SK-N-SH (cell line): ENCODE results near the gene MRPL24. TPM values are rescaled to one million over a fixed set of nuclear protein-coding genes. Genes with fewer than 3 reads are reported as not detected.
A peak's percentile ranks its signal among the peaks of the same experiment; 100 is the strongest.

Experiments used
- CTCF ChIA-PET: fragments of 300-600, 350-600 bp; formaldehyde crosslinking; extraction: SDS; loops from one replicate; lab custom pipeline; 2021; lab: Yijun Ruan, JAX
- POLR2A ChIA-PET: fragments of 350-600 bp; sonication (Branson Sonifier 250); formaldehyde crosslinking; extraction: SDS; loops from one replicate; lab custom pipeline; 2020; ENCODE audit warnings: antibody characterized with exemption, inconsistent platforms; lab: Yijun Ruan, JAX
- DNase-seq: peaks from one replicate; pipeline ENCODE4 v3.0.0; 2012
- H2AFZ ChIP-seq: fragments of 200-600 bp; sonication (generic); 2 replicates; pipeline ENCODE4 v1.8.1; 2016; ENCODE audit warnings: antibody characterized with exemption, mild to moderate bottlenecking, low read depth
- H3F3A ChIP-seq: fragments of 200-600 bp; sonication (generic); replicated peaks from 2 replicates; pipeline ENCODE3; 2016; ENCODE audit warnings: antibody characterized with exemption, mild to moderate bottlenecking; ENCODE audit not compliant: insufficient read depth
- H3K27ac ChIP-seq, 2 experiments: fragments of 200-500 bp in 1 of 2; fragments of 200-600 bp in 1 of 2; sonication (Bioruptor generic) in 1 of 2; sonication (generic), shearing (Covaris generic) in 1 of 2; 2 replicates each; pipeline versions ENCODE4 v1.5.1 to v1.6.1; 2014 to 2016; ENCODE audit warnings: low read depth in 2 of 2, inconsistent platforms in 1 of 2, low read length in 1 of 2, mild to moderate bottlenecking in 1 of 2, mixed read lengths in 1 of 2
- H3K27me3 ChIP-seq: fragments of 200-600 bp; sonication (generic), shearing (Covaris generic); 2 replicates; pipeline ENCODE4 v1.6.1; 2016; ENCODE audit warnings: mixed run types; ENCODE audit not compliant: insufficient read depth
- H3K36me3 ChIP-seq, 2 experiments: fragments of 200-500 bp in 1 of 2; fragments of 200-600 bp in 1 of 2; sonication (Bioruptor generic) in 1 of 2; sonication (generic) in 1 of 2; replicated peaks in 1 of 2; 2 replicates each; pipeline versions ENCODE3 to v1.5.1; 2014 to 2016; ENCODE audit warnings: low read length in 1 of 2, mild to moderate bottlenecking in 1 of 2; ENCODE audit not compliant: insufficient read depth in 2 of 2, control insufficient read depth in 1 of 2
- H3K4me1 ChIP-seq, 2 experiments: fragments of 200-500 bp in 1 of 2; fragments of 200-600 bp in 1 of 2; sonication (Bioruptor generic) in 1 of 2; sonication (generic), shearing (Covaris generic) in 1 of 2; 2 replicates each; pipeline versions ENCODE4 v1.5.1 to v1.6.1; 2014 to 2016; ENCODE audit warnings: low read depth in 1 of 2, low read length in 1 of 2, mixed run types in 1 of 2; ENCODE audit not compliant: insufficient read depth in 2 of 2, control insufficient read depth in 1 of 2
- H3K4me2 ChIP-seq: fragments of 200-600 bp; sonication (generic), shearing (Covaris generic); 2 replicates; pipeline ENCODE4 v1.6.1; 2017; ENCODE audit warnings: mixed run types
- H3K4me3 ChIP-seq, 2 experiments: fragments of 200-500 bp in 1 of 2; fragments of 200-600 bp in 1 of 2; sonication (Bioruptor generic) in 1 of 2; sonication (generic), shearing (Covaris generic) in 1 of 2; 2 replicates each; pipeline versions ENCODE4 v1.5.1 to v1.8.1; 2014 to 2016; ENCODE audit warnings: low read depth in 2 of 2, inconsistent platforms in 1 of 2, low read length in 1 of 2, mild to moderate bottlenecking in 1 of 2, mixed read lengths in 1 of 2, moderate library complexity in 1 of 2
- H3K79me2 ChIP-seq: fragments of 200-600 bp; sonication (generic); 2 replicates; pipeline ENCODE4 v1.8.1; 2017; ENCODE audit warnings: mild to moderate bottlenecking; ENCODE audit not compliant: insufficient read depth
- H3K9ac ChIP-seq: fragments of 200-600 bp; sonication (generic); 2 replicates; pipeline ENCODE4 v1.6.1; 2017; ENCODE audit warnings: mixed run types
- H3K9me2 ChIP-seq: fragments of 200-600 bp; sonication (generic); 2 replicates; pipeline ENCODE4 v1.6.1; 2017; ENCODE audit warnings: mixed run types
- H3K9me3 ChIP-seq: fragments of 200-600 bp; sonication (generic); 2 replicates; pipeline ENCODE4 v1.6.1; 2017; ENCODE audit warnings: mixed run types, mild to moderate bottlenecking, moderate library complexity
- H4K20me1 ChIP-seq: fragments of 200-600 bp; sonication (generic); 2 replicates; pipeline ENCODE4 v1.6.1; 2017; ENCODE audit warnings: mild to moderate bottlenecking, mixed run types; ENCODE audit not compliant: insufficient read depth
- ELF1 ChIP-seq: IDR thresholded peaks from 2 replicates; pipeline ENCODE4 v1.4.0; 2012
- EP300 ChIP-seq, 2 experiments: IDR thresholded peaks; 2 replicates each; pipeline versions ENCODE4 v1.4.0 to v1.6.1; 2012; ENCODE audit warnings: borderline replicate concordance in 1 of 2, low read depth in 1 of 2, low read length in 1 of 2
- EZH2phosphoT487 ChIP-seq: fragments of 200-600 bp; sonication (generic); IDR thresholded peaks from 2 replicates; pipeline ENCODE4 v1.6.1; 2017; ENCODE audit warnings: low read depth, mixed run types, mild to moderate bottlenecking, antibody characterized with exemption, moderate library complexity, borderline replicate concordance
- FOSL2 ChIP-seq: IDR thresholded peaks from 2 replicates; pipeline ENCODE4 v1.4.0; 2012; ENCODE audit warnings: low read depth, mild to moderate bottlenecking, moderate library complexity, borderline replicate concordance
- GATA2 ChIP-seq: sonication (generic); formaldehyde crosslinking; IDR thresholded peaks from 2 replicates; pipeline ENCODE4 v1.5.0; 2020; ENCODE audit warnings: mild to moderate bottlenecking, missing genetic modification reagents
- MXI1 ChIP-seq: IDR thresholded peaks from 2 replicates; pipeline ENCODE4 v1.6.1; 2012; ENCODE audit warnings: mild to moderate bottlenecking, low read depth, low read length, improper control_type of control experiment
- NRF1 ChIP-seq: IDR thresholded peaks from 2 replicates; pipeline ENCODE4 v1.6.1; 2012; ENCODE audit warnings: low read depth, mild to moderate bottlenecking, low read length
- RAD21 ChIP-seq: IDR thresholded peaks from 2 replicates; pipeline ENCODE4 v1.6.1; 2012; ENCODE audit warnings: mild to moderate bottlenecking, low read length
- RFX5 ChIP-seq: IDR thresholded peaks from 2 replicates; pipeline ENCODE4 v1.6.1; 2012; ENCODE audit warnings: mild to moderate bottlenecking, improper control_type of control experiment, low read length
- SIN3A ChIP-seq: IDR thresholded peaks from 2 replicates; pipeline ENCODE4 v1.6.1; 2012; ENCODE audit warnings: low read depth, mild to moderate bottlenecking, low read length, moderate library complexity, borderline replicate concordance
- YY1 ChIP-seq: IDR thresholded peaks from 2 replicates; pipeline ENCODE4 v1.4.0; 2012; ENCODE audit warnings: low read depth, mild to moderate bottlenecking
- WGBS: methylation state at CpG from one replicate; pipeline ENCODE4 v1.1.6; 2017; ENCODE audit warnings: low lambda C conversion rate; 5-methylcytosine and 5-hydroxymethylcytosine counted together
- polyA plus RNA-seq, 3 experiments: library from polyadenylated mRNA; depleted of rRNA; stranded (reverse); fragments of >200 nt; gene quantifications; 2 replicates each; pipeline ENCODE4 v1.2.3, GENCODE V29; 2012
- TF ChIP-seq, protein P1 (sequence below): fragments of 150-350 bp; IDR thresholded peaks from 2 replicates; pipeline ENCODE4 v1.6.1; 2017; ENCODE audit warnings: antibody characterized with exemption, low read length, low read depth, borderline replicate concordance
- TF ChIP-seq, protein P2 (sequence below): fragments of 150-350 bp; IDR thresholded peaks from 2 replicates; pipeline ENCODE4 v1.6.1; 2016; ENCODE audit warnings: mild to moderate bottlenecking, low read depth, low read length
- TF ChIP-seq, protein P3 (sequence below): IDR thresholded peaks from 2 replicates; pipeline ENCODE4 v1.4.0; 2012; ENCODE audit warnings: low read depth

The MRPL24 gene
- polyA plus RNA-seq, 1 of the 3 experiments (the other 2 are of a cell fraction) = 149 TPM

DNA sequence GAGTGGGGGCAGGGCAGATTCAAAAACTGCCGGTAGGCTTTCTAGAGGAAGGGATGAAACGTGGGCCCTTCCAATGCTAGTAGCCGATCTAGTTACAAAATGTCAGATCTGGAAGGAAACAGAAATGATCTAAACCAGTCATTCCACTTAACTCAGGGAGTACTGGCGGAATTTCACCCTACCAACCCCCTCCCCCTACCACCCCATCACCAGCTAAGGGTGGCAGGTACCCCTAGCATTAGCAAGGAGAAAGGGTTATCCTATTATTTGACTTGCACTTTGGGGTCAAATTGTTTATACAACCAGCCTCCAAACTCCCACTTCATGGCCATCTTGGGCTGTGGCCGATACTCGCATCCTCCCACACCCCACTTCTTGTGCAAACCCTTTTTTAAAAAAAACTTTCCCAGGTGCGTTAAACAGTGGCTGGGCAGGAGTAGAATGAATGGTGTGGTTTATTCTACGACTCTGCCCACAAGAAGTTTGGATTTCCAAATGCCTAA lies 644 bp upstream of the MRPL24 start:
- no peak for DNase-seq
- no peaks in the 10 kb centered on the region for H3K9me2 ChIP-seq
- no peaks in the 10 kb centered on the region for H4K20me1 ChIP-seq
- peak overlapping the region; percentile 82 to 90 for H3K27ac ChIP-seq
- no peaks in the 10 kb centered on the region for H3K27me3 ChIP-seq
- peak overlapping the region; percentile 13; the same call in 1 of the 2 replicates for H3K9ac ChIP-seq
- peaks cover 14 to 19% of the 10 kb centered on the region in 2 experiments for H3K4me1 ChIP-seq
- peak; percentile 12; the same call in 1 of the 2 replicates for TF ChIP-seq YY1
- no peak for TF ChIP-seq EP300 (IDR thresholded peaks at IDR 0.05; ENCODE audit: borderline replicate concordance in 1 of 2, low read depth in 1 of 2, low read length in 1 of 2)
- TF ChIP-seq, all 33 proteins: peak for 1
- ChIA-PET CTCF (interaction anchor here (0.6 to 8.6 kb wide), 14 partner anchors 10 to 186 kb away, joined by 3 to 42 read pairs (median 4); partner anchors contain the start of genes HDGF, ISG20L2, METTL25B and NTRK1), POLR2A (interaction anchor here (0.6 to 1.8 kb wide), 15 partner anchors 9 to 183 kb away, joined by 3 to 27 read pairs (median 4); partner anchors contain the start of genes HDGF, ISG20L2, METTL25B and NTRK1)
- peak overlapping the region; percentile 57 for H2AFZ ChIP-seq
- peaks cover 32% of the 10 kb centered on the region for H3F3A ChIP-seq
- H3K4me3 ChIP-seq = peak overlapping the region in 1 of 2 experiments; percentile 17; a peak in 1 of 4 replicates
- H3K79me2 ChIP-seq = peaks cover 49% of the 10 kb centered on the region
- H3K4me2 ChIP-seq = peak overlapping the region; percentile 71
- H3K36me3 ChIP-seq = peaks cover 26 to 67% of the 10 kb centered on the region in 2 experiments
- WGBS = 63% methylated on average over 8 of the region's 8 CpGs
- no peaks in the 10 kb centered on the region for H3K9me3 ChIP-seq

DNA sequence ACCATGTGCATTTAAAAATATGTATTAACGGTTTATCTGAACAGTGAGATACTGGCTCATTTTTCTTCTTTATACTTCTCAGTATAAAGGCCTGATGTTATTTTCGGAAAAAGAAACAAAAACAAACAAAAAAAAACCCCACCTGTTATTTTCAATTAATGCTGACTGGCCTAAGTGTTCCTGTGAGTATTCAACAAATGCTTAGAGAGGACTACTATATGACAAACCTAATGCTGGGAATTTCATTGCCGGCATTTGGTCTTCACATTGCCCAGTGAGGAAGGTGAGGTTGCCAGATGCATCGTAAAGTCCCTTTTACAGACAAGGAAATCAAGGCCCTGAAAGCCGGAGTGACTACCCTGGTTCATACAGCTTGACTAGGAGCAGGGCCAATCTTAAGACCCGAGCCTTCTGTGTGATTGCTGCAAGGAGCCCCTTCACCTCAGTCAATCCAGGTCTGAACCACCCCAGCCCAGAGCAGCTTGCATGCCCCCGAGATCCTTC lies 599 bp downstream of the MRPL24 start:
- 16% methylated on average over 7 of the region's 7 CpGs for WGBS
- TF ChIP-seq, protein P1, sequence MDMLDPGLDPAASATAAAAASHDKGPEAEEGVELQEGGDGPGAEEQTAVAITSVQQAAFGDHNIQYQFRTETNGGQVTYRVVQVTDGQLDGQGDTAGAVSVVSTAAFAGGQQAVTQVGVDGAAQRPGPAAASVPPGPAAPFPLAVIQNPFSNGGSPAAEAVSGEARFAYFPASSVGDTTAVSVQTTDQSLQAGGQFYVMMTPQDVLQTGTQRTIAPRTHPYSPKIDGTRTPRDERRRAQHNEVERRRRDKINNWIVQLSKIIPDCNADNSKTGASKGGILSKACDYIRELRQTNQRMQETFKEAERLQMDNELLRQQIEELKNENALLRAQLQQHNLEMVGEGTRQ = no peak
- H3K4me1 ChIP-seq = peaks cover 5 to 7% of the 10 kb centered on the region in 2 experiments; a peak in 3 of 4 replicates
- H3F3A ChIP-seq = peaks cover 23% of the 10 kb centered on the region
- H3K79me2 ChIP-seq = peaks cover 36% of the 10 kb centered on the region
- no peaks in the 10 kb centered on the region for H3K27me3 ChIP-seq
- no peaks in the 10 kb centered on the region for H3K9me3 ChIP-seq
- POLR2A ChIA-PET = interaction anchor here (0.9 to 1.8 kb wide), 7 partner anchors 11 to 184 kb away, joined by 3 to 27 read pairs (median 15); partner anchors contain the start of genes HDGF, ISG20L2, METTL25B and NTRK1
- peak overlapping the region; percentile 82 to 92; a peak in 3 of 4 replicates for H3K27ac ChIP-seq
- peak overlapping the region; percentile 72 for H3K4me2 ChIP-seq
- DNase-seq = no peak
- H3K9ac ChIP-seq = peak overlapping the region; percentile 78
- CTCF ChIA-PET = interaction anchor here (0.7 to 8.6 kb wide), 12 partner anchors 11 to 188 kb away, joined by 3 to 42 read pairs (median 4); partner anchors contain the start of genes HDGF, ISG20L2, METTL25B and NTRK1
- peak overlapping the region; percentile 83 to 94 for H3K4me3 ChIP-seq
- peaks cover 21 to 65% of the 10 kb centered on the region in 2 experiments for H3K36me3 ChIP-seq
- H4K20me1 ChIP-seq = no peaks in the 10 kb centered on the region
- no peaks in the 10 kb centered on the region for H3K9me2 ChIP-seq
- no peak overlapping the region for H2AFZ ChIP-seq

DNA sequence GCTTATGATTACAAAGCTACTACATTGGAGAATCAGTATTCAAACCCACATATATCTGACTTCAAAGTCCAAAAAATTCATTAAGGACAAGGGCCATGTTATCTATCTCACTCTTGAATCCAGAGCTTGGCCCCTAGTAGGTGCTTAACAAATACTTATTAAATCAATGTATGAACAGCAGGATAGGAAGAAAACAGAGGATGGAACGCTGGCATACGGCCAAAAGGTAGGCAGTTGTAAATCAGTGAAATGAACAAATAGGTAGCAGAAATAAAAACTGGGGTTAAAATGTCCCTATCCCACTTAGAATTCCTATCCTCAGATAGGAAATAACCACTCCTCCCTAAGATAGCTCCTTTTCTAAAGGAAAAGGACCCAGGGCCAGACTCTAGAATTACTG lies 2.0 kb downstream of the MRPL24 start:
- H3K9ac ChIP-seq = no peak overlapping the region
- H3K9me3 ChIP-seq = no peaks in the 10 kb centered on the region
- ChIA-PET POLR2A (no interaction called here), CTCF (interaction anchor here (0.7 to 8.6 kb wide), 6 partner anchors 10 to 189 kb away, joined by 3 to 42 read pairs (median 4); partner anchors contain the start of genes HDGF and ISG20L2)
- no peak overlapping the region for H3K4me3 ChIP-seq
- no peak overlapping the region for H2AFZ ChIP-seq
- WGBS = 95% methylated on average over 2 of the region's 2 CpGs
- no peak overlapping the region for H3K27ac ChIP-seq
- H4K20me1 ChIP-seq = no peaks in the 10 kb centered on the region
- peaks cover 14 to 57% of the 10 kb centered on the region in 2 experiments for H3K36me3 ChIP-seq
- no peaks in the 10 kb centered on the region for H3K27me3 ChIP-seq
- H3K79me2 ChIP-seq = peaks cover 28% of the 10 kb centered on the region
- peaks cover 22% of the 10 kb centered on the region for H3F3A ChIP-seq
- no peaks in the 10 kb centered on the region for H3K9me2 ChIP-seq
- peaks cover 5 to 6% of the 10 kb centered on the region in 2 experiments; a peak in 3 of 4 replicates for H3K4me1 ChIP-seq
- H3K4me2 ChIP-seq = no peak overlapping the region
- DNase-seq = no peak
- TF ChIP-seq, protein P2, sequence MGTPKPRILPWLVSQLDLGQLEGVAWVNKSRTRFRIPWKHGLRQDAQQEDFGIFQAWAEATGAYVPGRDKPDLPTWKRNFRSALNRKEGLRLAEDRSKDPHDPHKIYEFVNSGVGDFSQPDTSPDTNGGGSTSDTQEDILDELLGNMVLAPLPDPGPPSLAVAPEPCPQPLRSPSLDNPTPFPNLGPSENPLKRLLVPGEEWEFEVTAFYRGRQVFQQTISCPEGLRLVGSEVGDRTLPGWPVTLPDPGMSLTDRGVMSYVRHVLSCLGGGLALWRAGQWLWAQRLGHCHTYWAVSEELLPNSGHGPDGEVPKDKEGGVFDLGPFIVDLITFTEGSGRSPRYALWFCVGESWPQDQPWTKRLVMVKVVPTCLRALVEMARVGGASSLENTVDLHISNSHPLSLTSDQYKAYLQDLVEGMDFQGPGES = no peak
- TF ChIP-seq YY1 (no peak), EP300 (IDR thresholded peaks at IDR 0.05; ENCODE audit: borderline replicate concordance in 1 of 2, low read depth in 1 of 2, low read length in 1 of 2) (no peak), RAD21 (no peak), GATA2 (CRISPR knock-in tag) (no peak), ELF1 (no peak), MXI1 (no peak), NRF1 (no peak), FOSL2 (no peak), EZH2phosphoT487 (no peak), SIN3A (no peak), RFX5 (no peak)
- TF ChIP-seq, protein P3, sequence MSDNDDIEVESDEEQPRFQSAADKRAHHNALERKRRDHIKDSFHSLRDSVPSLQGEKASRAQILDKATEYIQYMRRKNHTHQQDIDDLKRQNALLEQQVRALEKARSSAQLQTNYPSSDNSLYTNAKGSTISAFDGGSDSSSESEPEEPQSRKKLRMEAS = no peak
